Stimulated activated CD8-positive, alpha-beta memory T cell treated with anti-CD3 and anti-CD28 coated beads, Interleukin-7, amount 100 ng/mL, for 1 hour (primary cell): ENCODE measurements around the gene TUBB4B.

ENCODE experiments used
- DNase-seq, 2 donors: peaks; one replicate each; pipeline ENCODE4 v3.0.0-alpha.2; 2020; ENCODE audit warnings: low read depth in 2 of 2

TUBB4B gene

GRCh38 chr9:137225699-137226331, 15.3 kb upstream of the TUBB4B start:
- no peak for DNase-seq

DNA sequence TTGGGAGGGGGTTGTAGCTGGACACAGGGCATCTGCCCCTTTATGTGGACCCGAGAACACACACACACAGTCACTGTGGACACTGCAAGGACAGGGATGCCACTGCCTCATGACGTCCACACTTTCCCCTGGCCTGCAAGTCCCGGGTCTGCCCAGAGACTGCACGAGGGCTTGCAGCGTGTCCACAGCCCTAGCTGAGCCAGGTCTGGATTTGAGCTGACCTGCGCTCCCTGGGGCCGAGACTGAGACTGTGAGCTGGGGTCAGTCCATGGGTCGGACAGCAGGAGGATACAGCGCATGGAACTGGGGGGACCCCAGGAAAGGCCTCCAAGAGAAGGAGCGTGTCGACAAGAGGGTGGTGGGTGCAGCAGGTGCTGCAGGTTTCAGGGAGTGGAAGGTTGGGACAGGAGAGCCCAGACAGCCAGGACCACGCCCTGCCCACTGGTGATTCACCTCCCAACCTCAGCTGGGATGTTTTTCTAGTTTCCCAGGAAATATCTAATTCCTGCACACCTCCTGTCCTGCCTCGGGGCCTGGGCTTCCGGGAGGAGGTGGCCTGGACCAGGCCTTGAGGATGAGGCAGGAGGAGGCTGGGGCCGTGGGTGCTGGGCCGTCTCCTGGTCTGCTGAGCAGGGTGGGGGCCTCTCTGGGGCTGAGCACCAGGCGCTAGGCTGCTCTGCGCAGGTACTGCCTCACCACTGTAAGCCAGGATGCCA, 14.6 kb upstream of the TUBB4B start:
- DNase-seq = no peak

DNA sequence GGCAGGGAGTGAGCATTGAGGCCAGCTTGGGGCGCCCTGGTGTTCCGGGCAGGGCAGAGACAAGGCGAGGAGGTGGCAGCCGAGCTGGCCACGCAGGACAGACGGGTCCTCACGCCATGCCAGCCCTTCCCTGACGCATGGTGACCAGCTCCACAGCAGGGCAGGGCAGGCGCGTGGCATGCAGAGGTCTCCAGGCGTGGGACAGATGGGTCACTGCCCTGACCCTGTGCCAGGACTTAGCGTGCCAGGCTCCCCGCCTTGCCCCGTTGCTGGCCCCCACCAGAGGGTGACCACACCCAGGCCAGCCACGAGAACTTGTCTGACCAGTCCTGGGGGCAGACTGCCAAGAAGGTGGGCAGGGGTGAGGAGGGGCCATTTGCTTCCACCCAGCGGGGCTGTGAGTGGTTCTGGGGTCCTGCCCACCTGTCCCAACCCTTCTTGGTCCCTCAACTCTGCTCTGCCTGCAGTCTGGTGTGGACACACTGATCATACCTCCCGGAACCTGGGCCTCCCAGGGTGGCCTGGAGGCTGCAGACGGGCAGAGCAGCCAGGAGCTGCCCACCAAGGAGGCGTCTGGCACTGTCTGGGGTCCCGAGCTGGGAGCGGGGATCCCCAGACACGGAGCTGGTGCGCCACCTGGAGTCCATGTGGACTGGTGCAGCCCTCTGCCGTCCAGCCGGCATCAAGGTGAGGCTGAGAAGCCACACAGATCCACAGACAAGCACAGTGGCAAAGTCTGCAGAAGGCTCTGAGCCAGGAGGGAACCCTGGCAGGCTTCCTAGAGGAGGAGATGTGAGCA, 13.8 kb upstream of the TUBB4B start, which contains the start of gene RNF224:
Gene RNF224 (plus strand): TSS at position 449 of the 799 bp plus-strand sequence. CDS start 834 bp downstream, outside the sequence.
- DNase-seq = peak; percentile 73 to 74

- no peak for DNase-seq
Measured at GRCh38 chr9:137227853-137228505, 13.1 kb upstream of the TUBB4B start.

GRCh38 chr9:137228506-137228967, 12.6 kb upstream of the TUBB4B start:
- DNase-seq = no peak

- no peak for DNase-seq
Measured at GRCh38 chr9:137228968-137229896, 11.9 kb upstream of the TUBB4B start.

- no peak for DNase-seq
Measured at GRCh38 chr9:137229903-137230704, 11.0 kb upstream of the TUBB4B start.

DNA sequence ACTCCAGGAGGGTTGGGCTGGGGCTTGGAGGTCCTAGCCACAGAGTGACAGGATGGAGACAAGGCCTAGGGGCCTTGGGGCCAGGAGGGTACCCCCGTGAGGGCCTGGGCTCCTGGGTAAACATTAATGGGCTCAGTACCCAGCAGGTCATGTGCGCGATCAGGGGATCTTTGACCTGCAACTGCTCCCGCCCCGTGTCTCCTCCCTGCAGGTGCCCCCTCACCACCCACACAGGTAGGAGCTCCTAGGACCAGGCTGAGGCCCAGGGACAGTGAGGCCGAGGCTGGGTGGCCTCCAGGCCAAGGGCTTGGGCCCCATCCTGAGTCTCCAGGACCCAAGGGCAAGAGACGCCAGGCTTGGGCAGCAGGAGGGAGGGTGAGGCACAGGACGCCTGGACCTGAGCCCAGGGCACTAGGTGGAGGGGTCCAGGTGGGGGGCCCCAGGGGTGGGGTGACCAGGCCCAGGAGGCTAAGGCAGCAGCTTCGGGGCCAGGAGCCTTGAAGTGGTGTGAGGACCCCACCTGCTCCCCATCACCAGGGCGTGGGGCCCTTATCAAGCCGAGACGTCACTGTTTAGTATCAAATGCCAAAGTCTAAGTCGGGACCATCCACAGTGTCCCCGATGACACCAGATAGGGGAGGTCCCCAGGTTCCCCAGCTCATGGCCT, 10.2 kb upstream of the TUBB4B start, which contains the start of gene SLC34A3:
Gene SLC34A3 (plus strand): TSS at position 197 of the 667 bp plus-strand sequence. CDS start 802 bp downstream, outside the sequence.
- no peak for DNase-seq

DNA sequence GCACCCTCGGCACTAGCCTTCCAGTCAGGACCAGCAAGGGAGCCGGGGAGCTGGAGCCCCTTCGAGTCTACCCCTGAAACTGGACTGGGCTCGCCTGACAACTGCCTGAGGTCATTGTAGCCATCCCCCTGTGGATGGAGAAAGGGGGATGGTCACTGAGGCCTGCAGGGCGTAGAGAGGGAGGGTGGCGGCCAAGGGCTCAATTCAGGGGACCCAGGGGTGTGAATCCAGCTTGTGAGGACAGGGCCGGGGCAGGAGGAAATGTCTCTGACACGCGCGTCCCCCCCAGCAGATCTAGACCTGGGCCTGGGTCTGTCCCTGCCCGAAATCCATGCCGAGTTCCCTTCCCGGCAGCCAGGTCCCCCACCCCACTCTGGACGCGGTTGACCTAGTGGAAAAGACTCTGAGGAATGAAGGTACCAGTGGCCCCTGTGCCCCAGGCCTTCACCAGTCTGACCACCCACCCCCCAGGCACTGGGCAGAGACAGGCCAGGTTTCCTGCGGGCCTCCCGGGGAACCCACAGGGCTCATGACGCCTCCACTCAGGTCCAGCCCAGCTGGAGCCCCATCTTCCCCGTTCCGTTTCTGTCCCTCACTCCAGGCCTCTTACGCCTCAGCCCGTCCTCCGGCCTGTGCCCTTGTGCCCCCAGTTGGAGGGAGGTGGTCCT, 9.6 kb upstream of the TUBB4B start:
- DNase-seq = no peak

- DNase-seq = no peak
Measured at GRCh38 chr9:137232101-137232500, 9.0 kb upstream of the TUBB4B start.

DNA sequence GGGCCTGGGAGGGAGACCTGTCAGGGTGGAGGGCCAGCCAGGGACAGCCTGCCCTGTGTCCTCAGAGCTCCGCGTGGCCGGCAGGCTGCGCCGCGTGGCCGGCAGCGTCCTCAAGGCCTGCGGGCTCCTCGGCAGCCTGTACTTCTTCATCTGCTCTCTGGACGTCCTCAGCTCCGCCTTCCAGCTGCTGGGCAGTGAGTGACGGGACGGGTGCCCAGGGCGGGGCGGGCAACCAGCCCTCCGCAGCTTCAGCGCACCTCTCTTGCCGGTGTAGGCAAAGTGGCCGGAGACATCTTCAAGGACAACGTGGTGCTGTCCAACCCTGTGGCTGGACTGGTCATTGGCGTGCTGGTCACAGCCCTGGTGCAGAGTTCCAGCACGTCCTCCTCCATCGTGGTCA, 8.6 kb upstream of the TUBB4B start:
- DNase-seq = no peak

DNA sequence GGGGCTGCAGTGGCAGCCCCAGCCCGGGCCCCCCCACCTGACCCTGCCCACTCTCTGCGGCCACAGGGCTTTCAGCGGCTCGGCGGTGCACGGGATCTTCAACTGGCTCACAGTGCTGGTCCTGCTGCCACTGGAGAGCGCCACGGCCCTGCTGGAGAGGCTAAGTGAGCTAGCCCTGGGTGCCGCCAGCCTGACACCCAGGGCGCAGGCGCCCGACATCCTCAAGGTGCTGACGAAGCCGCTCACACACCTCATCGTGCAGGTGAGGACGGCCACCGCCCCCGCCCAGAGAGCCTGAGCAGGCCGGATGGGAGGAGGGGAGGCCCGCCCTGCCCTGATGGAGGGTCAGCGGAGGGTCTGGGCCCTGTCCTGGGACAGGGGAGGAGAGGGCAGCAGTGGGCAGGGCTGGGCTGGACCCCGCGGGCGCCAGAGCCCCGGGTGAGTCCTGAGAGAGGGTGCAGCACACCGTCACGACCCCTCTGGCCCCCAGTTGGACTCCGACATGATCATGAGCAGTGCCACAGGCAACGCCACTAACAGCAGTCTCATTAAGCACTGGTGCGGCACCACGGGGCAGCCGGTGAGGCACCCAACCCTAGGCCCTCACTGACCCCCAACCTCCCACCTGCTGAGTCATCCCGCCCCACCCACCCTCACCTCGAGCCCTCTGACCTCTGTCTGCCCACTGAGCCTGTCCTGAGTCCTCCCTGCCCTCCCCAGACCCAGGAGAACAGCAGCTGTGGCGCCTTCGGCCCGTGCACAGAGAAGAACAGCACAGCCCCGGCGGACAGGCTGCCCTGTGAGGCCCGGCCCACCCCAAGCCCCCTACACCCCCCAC, 7.7 kb upstream of the TUBB4B start:
- DNase-seq = no peak

- no peak for DNase-seq
Measured at GRCh38 chr9:137234055-137234697, 6.9 kb upstream of the TUBB4B start.

- DNase-seq = no peak
Measured at GRCh38 chr9:137234758-137235423, 6.2 kb upstream of the TUBB4B start.

- no peak for DNase-seq
Measured at GRCh38 chr9:137235424-137236237, 5.5 kb upstream of the TUBB4B start.
